GM12872 (cell line): ENCODE measurements around the gene WDR86.

ENCODE experiments used
- CTCF ChIP-seq: IDR thresholded peaks from 3 replicates; pipeline ENCODE4 v1.5.1; 2011; ENCODE audit warnings: low read depth, mild to moderate bottlenecking, low read length, moderate library complexity; ENCODE audit not compliant: insufficient read depth

The WDR86 gene

GRCh38 chr7:151433721-151434400 is 24.0 kb upstream of the WDR86 start:
- TF ChIP-seq CTCF, result no peak

GRCh38 chr7:151432658-151433521 is 23.1 kb upstream of the WDR86 start:
- peak; percentile 60 for TF ChIP-seq CTCF

GRCh38 chr7:151431768-151432311 is 22.0 kb upstream of the WDR86 start:
- TF ChIP-seq CTCF, result no peak

GRCh38 chr7:151431281-151431767 is 21.5 kb upstream of the WDR86 start:
- TF ChIP-seq CTCF, result no peak

GRCh38 chr7:151430391-151431205 is 20.8 kb upstream of the WDR86 start:
- no peak for TF ChIP-seq CTCF

GRCh38 chr7:151429560-151430331 is 19.9 kb upstream of the WDR86 start:
- no peak for TF ChIP-seq CTCF
